Stimulated activated naive CD8-positive, alpha-beta T cell treated with anti-CD3 and anti-CD28 coated beads, Interleukin-15, amount 100 ng/mL, for 72 hours (primary cell): ENCODE measurements around the gene CDK15.
"Not testable (repeated sequence)": the region's sequence is repeated elsewhere in the genome, so short reads cannot be mapped to it uniquely, and the experiment has no call there.

ENCODE experiments used
- ATAC-seq: fragments of 150-1000 bp; cut with Tn5 transposase; 2 replicates; pipeline ENCODE4 v1.10.0; 2021; ENCODE audit warnings: mild to moderate bottlenecking, moderate library complexity
- DNase-seq, 2 donors: peaks; one replicate each; pipeline ENCODE4 v3.0.0; 2021 to 2022
- H3K27ac Mint-ChIP-seq, 2 donors: one replicate each; pipeline ENCODE4 v1.8.0; 2022; ENCODE audit warnings: mild to moderate bottlenecking in 2 of 2, mixed read lengths in 2 of 2, moderate library complexity in 2 of 2
- H3K27me3 Mint-ChIP-seq: one replicate; pipeline ENCODE4 v1.8.0; 2022; ENCODE audit warnings: mixed read lengths
- H3K4me1 Mint-ChIP-seq: one replicate; pipeline ENCODE4 v1.8.0; 2022; ENCODE audit warnings: mild to moderate bottlenecking, mixed read lengths
- H3K4me3 Mint-ChIP-seq, 2 donors: one replicate each; pipeline ENCODE4 v1.8.0; 2022; ENCODE audit warnings: mild to moderate bottlenecking in 2 of 2, mixed read lengths in 2 of 2, moderate library complexity in 1 of 2
- H3K9me3 Mint-ChIP-seq, 2 donors: one replicate each; pipeline ENCODE4 v1.8.0; 2022; ENCODE audit warnings: mixed read lengths in 2 of 2

The CDK15 gene

DNA sequence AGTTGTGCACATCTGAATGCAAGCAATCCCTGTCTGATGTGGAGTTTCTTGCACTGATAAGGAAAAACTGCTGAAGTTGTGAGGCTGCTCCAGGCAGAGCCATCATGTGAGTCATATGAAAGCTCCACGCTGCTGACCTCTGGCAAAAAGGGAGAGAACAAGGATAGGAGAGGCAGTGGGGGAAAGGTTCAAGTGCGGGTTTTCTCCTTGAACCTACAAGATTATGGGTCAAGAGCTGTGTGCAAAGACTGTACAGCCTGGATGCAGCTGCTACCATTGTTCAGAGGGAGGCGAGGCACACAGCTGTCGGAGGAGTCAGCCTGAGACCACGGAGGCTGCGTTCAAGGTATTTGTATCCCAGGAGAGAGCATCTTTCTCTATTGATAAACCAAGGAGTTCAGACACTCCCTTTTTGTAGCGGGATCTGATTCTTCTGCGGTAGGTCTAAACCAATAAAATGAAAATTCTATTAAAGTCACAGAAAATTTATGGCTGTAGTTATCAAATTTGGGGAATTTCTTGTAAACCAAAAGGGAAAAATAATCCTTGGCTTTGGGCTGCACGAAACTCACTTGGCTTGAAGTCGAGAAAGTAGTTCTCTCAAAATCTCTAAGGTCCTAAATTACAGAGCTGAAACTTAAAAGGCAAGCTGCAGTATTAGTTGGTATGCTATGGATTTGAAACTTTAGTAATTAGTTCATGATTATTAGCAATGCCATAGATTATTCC is at the start of gene CDK15:
TSS of gene CDK15 (plus strand) at position 96 of the 729 bp plus-strand sequence. CDS start at position 224, 128 bp downstream.
- H3K4me1 Mint-ChIP-seq, result no peaks in the 10 kb centered on the region
- no peak within 1 kb of the TSS for H3K4me3 Mint-ChIP-seq
- H3K27ac Mint-ChIP-seq, result no peak within 1 kb of the TSS
- no peaks in the 10 kb centered on the region for H3K9me3 Mint-ChIP-seq
- peaks cover 31% of the 10 kb centered on the region for H3K27me3 Mint-ChIP-seq
- no peak for ATAC-seq
- no peak for DNase-seq

DNA sequence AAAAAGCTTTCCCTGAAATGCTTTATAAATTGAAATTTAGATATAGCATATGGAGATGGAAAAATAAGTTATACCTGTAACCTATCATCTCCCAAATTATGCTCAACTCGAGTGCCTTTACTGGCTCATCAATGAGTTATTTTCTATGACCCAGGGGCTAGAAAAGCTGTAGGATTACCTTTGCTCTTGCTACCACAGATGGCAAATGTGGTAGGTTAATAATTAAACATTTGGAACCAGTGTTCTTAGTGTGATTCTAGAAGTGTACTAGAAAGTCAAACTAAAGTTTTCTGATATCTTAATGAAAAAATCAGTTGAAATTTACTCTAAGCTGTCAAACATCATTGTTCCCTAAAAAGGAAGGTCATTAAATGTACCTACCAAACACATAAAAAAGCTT is 48.1 kb upstream of the CDK15 start:
- peak overlapping the region in 1 of 2 donors; percentile 40 for H3K27ac Mint-ChIP-seq
- no peaks in the 10 kb centered on the region for H3K27me3 Mint-ChIP-seq
- H3K4me1 Mint-ChIP-seq, result no peaks in the 10 kb centered on the region
- DNase-seq (no peak), ATAC-seq (no peak)
- H3K4me3 Mint-ChIP-seq, result no peak overlapping the region
- no peaks in the 10 kb centered on the region for H3K9me3 Mint-ChIP-seq

DNA sequence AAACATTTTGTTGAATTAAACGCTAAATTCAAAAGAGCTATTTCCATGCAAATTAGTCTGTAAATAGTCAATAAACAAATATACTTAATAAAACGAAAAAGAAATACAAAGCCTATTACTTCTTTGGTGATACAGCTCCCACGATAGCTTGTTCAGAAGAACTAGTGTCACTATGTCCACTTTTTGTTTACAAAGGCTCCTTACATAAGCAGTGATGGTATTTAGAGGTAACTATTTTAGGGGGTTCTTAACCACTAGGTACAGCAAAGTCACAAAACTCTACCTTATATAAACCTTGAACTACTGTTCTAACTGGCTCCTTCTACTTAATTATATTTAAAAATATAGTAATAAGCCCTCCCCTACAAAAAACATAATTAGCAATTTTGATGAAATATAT is 47.5 kb upstream of the CDK15 start:
- H3K27me3 Mint-ChIP-seq, result no peaks in the 10 kb centered on the region

DNA sequence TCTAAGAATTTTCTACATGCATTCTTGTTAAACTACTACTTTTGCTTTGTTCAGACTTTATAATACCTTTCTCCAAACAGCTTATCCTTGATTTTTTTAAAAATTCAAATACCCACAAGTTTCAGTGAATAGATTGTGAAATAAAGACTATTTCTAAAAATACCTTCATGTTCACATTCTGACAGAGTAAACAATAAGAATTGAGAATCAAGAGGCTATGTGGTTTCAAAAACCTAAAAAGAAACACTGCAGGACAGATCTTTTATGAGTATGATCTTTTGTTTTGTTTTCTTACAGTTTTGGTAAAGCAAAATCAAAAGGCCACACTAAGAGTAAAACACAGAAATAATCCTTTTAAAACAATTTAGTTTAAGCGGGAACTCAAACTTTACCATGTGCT is 46.8 kb upstream of the CDK15 start:
- ATAC-seq (no peak), DNase-seq (no peak)
- Mint-ChIP-seq H3K27me3 (no peaks in the 10 kb centered on the region), H3K9me3 (no peaks in the 10 kb centered on the region), H3K4me1 (no peaks in the 10 kb centered on the region), H3K27ac (no peak overlapping the region), H3K4me3 (no peak overlapping the region)

More for the DNA sequence above, 47.5 kb upstream of the CDK15 start:
- Mint-ChIP-seq H3K27ac (no peak overlapping the region), H3K4me1 (no peaks in the 10 kb centered on the region), H3K9me3 (no peaks in the 10 kb centered on the region), H3K4me3 (no peak overlapping the region)
- DNase-seq (no peak), ATAC-seq (no peak)

DNA sequence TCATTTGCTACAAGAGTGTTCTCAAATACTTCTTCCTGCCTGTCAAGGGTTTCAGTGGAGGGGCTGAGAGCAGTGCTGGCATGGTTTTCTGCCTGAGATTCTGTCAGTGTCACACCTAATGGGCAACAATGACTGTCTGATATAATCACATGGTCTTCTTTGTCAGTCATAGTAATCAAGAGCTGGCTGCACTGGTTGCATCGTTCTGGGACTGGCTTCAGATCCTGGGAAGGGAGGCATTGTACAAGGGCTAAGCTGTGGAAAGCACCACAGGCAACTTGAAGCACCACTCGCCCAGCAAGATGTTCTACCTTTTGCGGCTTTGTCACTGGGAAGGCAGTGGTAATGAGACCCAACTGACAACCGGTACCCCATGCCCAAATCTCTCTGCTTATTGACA is 45.2 kb upstream of the CDK15 start:
- no peak for DNase-seq
- H3K27ac Mint-ChIP-seq, result no peak overlapping the region
- no peak for ATAC-seq
- no peaks in the 10 kb centered on the region for H3K27me3 Mint-ChIP-seq
- no peak overlapping the region for H3K4me3 Mint-ChIP-seq
- no peaks in the 10 kb centered on the region for H3K9me3 Mint-ChIP-seq
- no peaks in the 10 kb centered on the region for H3K4me1 Mint-ChIP-seq

DNA sequence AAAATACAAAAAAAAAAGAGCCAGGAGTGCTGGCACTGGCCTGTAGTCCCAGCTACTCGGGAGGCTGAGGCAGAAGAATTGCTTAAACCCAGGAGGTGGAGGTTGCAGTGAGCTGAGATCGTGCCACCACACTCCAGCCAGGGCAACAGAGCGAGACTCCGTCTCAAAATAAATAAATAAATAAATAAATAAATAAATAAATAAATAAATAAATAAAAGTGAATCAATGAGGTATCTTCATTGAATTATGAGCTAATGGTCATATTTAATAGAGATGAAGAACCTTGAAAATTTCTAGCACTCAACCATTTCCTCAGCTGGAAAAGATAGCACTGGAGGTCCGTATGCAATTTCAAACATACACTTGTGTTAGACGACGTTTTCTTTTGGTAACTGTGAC is 41.9 kb upstream of the CDK15 start:
- not testable (repeated sequence) for ATAC-seq, H3K27ac Mint-ChIP-seq, H3K9me3 Mint-ChIP-seq, H3K27me3 Mint-ChIP-seq, DNase-seq, H3K4me1 Mint-ChIP-seq, H3K4me3 Mint-ChIP-seq

DNA sequence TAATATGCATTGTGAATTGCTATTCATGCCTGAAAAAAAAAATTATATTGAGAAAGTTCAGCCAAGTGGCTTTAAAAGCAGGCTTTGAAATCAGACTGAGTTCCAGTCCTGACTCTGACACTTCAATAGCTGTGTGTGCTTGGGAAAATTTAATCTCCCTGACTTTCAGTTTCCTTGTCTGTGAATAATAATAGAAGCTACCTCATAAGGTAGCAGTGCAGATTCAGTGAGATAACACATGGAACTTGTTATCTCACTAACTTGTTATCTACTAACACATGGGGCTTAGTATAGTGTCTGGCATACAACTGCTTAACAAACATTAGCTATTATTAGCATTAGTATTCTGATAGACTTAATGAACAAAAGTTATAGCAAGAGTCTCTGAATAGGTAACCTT is 40.5 kb upstream of the CDK15 start:
- Mint-ChIP-seq H3K27ac (no peak overlapping the region), H3K9me3 (no peaks in the 10 kb centered on the region), H3K4me1 (no peaks in the 10 kb centered on the region), H3K4me3 (no peak overlapping the region), H3K27me3 (no peaks in the 10 kb centered on the region)
- no peak for DNase-seq
- no peak for ATAC-seq

DNA sequence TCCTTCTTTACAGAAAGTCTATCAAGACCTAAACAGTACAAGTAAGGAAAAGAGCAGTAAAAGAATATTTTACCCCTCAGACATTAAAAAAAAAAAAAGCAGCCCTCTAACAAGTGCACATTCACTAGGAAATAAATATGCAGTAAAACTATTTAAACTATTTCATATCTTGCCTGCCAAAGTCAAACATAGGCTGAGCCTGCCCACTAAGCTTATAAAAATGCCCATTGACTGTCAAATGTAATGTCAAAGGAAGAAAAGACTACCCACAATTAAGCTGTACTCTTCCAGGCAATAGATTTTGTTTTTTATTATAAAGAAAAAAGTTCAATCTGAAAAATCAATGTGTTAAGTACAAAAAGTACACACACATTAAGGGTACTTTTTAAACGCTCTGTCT is 37.4 kb upstream of the CDK15 start:
- no peaks in the 10 kb centered on the region for H3K27me3 Mint-ChIP-seq
- no peaks in the 10 kb centered on the region for H3K9me3 Mint-ChIP-seq
- DNase-seq, result no peak
- H3K27ac Mint-ChIP-seq, result no peak overlapping the region
- no peak overlapping the region for H3K4me3 Mint-ChIP-seq
- peaks cover 7% of the 10 kb centered on the region for H3K4me1 Mint-ChIP-seq
- no peak for ATAC-seq

DNA sequence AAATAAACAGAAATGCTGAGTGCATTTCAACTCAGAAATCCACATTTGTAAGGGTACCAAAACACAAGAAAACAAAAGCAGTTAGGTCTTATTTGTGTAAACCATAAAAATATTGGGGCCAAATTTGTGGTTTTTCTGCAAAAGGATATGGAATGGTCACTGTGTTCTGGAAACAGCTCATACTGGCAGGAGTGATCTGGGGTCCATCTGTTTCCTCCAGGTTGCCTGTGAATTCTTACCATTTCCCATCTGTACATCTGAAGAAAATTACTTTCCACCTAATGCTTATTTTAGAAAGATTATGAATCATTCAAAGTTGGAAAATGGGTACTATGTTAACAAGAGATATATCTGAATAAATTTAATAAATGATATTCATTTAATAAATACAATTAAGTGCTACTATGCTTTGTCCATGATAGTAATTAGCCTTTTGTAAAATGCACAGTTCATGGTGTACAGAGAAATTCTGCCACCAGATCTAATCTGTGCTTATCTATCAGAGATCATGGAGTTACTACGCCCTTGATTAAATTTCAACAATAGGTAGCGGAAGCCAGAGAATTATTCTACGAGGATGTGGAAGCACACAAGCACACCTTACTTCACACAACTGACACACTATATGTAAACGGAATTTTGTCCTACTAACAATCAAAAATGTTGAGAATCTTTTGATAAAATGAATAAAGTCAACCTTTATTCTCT is 36.5 kb upstream of the CDK15 start:
- H3K9me3 Mint-ChIP-seq, result no peaks in the 10 kb centered on the region
- DNase-seq (no peak), ATAC-seq (no peak)
- no peak overlapping the region for H3K27ac Mint-ChIP-seq
- H3K4me3 Mint-ChIP-seq, result no peak overlapping the region
- no peaks in the 10 kb centered on the region for H3K27me3 Mint-ChIP-seq
- peaks cover 16% of the 10 kb centered on the region for H3K4me1 Mint-ChIP-seq

DNA sequence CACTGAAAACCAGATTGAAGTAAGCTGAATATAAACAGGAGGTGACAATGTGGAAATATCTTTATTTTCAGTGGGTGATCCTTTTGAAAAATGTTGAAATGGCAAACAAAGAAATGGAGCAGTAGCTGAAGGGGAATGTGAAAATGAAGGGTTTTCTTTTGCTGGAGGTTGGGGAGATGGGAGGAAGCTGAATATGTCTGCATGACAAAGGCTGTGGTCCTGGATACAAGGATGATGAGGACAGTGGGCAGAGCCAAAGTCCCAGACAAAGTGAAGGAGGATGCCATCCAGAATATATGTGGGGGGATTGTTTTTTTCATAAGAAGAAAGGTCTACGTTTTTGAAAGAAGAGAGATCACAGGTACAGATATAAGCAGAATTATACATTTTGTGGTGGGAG is 32.3 kb upstream of the CDK15 start:
- H3K9me3 Mint-ChIP-seq, result no peaks in the 10 kb centered on the region
- peak overlapping the region in 1 of 2 donors; percentile 9 for H3K4me3 Mint-ChIP-seq
- ATAC-seq (no peak), DNase-seq (no peak)
- H3K27ac Mint-ChIP-seq, result no peak overlapping the region
- H3K27me3 Mint-ChIP-seq, result no peaks in the 10 kb centered on the region
- peaks cover 29% of the 10 kb centered on the region for H3K4me1 Mint-ChIP-seq

DNA sequence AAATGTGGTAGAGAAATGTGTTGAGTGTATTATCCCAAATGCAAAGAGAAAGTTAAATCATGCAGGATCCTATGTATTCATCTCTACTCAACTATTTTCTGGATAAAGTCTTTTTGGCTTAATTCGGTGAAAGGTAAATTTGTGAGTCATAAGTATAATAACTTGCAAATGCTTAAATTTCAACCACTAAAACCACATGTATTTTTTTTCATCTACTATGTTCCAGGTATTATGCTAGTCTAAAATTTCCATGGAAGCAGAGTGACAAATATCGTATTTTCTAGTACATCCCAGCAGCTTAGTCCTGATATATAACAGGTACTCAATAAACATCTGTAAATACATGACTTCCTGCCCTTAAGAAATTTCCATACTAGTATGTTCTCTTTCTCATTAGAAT is 31.8 kb upstream of the CDK15 start:
- no peak overlapping the region for H3K27ac Mint-ChIP-seq

DNA sequence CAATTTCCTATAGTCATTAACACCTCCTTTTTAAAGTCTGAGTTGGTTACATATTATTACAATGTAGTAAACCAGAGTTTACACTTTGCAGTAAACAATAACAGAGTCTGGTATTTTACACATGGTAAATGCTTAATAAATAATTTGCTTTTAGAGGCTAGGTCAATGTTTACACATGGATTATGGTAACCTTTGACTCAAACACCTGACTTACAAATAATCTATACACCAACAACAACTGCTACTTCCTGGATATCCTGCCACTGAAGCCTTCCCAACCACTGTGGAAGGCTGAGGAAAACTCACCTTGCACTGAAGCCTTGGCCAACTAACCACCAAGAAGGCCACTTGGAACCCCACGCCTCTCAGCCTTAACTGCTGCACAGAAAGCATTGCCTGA is 31.0 kb upstream of the CDK15 start:
- Mint-ChIP-seq H3K9me3 (no peaks in the 10 kb centered on the region), H3K27ac (no peak overlapping the region), H3K4me3 (no peak overlapping the region), H3K4me1 (peaks cover 40% of the 10 kb centered on the region), H3K27me3 (no peaks in the 10 kb centered on the region)
- ATAC-seq, result no peak
- no peak for DNase-seq

More for the DNA sequence above, 31.8 kb upstream of the CDK15 start:
- ATAC-seq (no peak), DNase-seq (no peak)
- no peaks in the 10 kb centered on the region for H3K9me3 Mint-ChIP-seq
- H3K4me3 Mint-ChIP-seq, result no peak overlapping the region
- no peaks in the 10 kb centered on the region for H3K27me3 Mint-ChIP-seq
- H3K4me1 Mint-ChIP-seq, result peaks cover 33% of the 10 kb centered on the region

DNA sequence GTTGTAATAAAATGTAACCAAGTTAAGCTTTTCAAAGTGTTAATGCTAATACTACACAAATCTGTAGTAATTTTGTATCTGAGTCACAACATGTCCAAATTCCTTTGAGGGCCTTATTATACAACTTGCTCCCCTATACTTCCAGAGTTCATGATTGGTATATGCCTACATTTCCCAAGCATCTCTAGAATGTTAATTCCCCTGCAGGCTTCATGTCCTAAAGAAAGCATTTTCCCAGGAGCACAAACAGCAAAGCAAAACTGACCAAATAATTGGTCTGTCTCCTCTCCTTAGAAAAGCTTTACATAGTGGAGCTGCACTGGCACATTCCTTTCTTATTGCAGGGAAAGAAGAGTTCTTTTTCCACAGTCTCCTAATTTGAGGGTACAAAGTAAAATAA is 29.3 kb upstream of the CDK15 start:
- Mint-ChIP-seq H3K4me3 (no peak overlapping the region), H3K27ac (no peak overlapping the region), H3K27me3 (no peaks in the 10 kb centered on the region), H3K4me1 (peaks cover 48% of the 10 kb centered on the region), H3K9me3 (no peaks in the 10 kb centered on the region)
- ATAC-seq, result no peak
- DNase-seq, result no peak

DNA sequence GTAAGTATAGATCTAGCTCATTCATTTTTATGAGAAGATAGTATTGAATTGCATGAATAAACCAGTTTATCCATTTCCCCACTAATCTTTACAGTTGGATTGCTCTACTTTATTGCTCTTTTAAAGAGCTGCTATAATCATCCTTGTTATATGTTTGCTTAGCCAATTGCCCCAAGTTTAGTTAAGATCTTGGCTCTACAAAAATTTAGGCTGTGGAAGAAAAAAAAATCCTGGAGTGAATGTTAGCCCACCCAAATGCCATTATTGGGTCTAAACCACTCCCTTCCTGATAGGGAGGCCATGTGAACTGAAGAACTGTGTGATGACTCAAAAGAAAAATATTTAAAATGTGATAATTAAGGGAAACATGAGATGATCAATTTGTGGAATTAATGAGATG is 28.5 kb upstream of the CDK15 start:
- ATAC-seq, result no peak
- H3K27ac Mint-ChIP-seq, result no peak overlapping the region
- DNase-seq, result no peak
- no peak overlapping the region for H3K4me3 Mint-ChIP-seq
- peaks cover 53% of the 10 kb centered on the region for H3K4me1 Mint-ChIP-seq
- H3K27me3 Mint-ChIP-seq, result no peaks in the 10 kb centered on the region
- H3K9me3 Mint-ChIP-seq, result no peaks in the 10 kb centered on the region

DNA sequence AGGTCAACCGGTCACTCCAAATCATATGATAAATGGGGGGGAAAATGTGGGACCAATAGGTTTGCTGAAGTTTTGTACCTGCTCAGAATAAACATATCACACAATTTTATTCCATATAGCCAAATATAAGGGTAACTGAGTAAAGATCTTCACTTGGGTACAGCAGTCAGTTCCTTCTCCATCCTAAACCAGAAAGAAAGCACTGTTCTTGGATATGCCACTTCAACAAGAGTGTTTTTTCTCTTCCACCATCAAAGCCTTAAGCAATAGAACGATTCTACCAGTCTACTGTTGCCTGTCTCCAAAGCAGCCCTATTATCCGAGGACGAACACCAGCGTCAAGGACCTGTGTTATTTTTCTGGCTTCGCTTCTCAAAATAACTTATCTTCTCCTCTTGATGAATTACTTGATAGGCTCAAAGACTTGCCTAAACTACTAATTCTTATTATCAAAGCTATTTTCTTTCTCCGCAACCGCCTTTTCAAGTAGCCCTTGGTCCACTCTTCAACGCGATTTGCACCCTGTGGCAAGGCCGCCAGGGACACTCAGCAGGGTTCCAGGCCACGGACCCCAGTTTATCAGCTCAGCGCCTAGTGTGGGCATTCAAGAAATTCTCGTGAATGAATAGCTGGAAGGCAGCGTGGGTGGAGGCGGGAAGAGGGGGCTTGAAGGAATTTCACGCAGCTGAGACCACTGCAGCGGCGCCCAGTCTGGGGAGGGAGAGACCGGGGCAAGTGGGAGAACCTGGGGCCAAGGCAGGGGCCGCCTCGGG is 26.2 kb upstream of the CDK15 start:
- DNase-seq, result no peak
- Mint-ChIP-seq H3K4me3 (peak overlapping the region; percentile 94 to 96), H3K27me3 (no peaks in the 10 kb centered on the region), H3K27ac (peak overlapping the region; percentile 81 to 90), H3K9me3 (no peaks in the 10 kb centered on the region), H3K4me1 (peaks cover 34% of the 10 kb centered on the region)
- ATAC-seq, result peak; percentile 6
